Measurements from ENCODE around the gene TK2.
"Not testable (repeated sequence)": the region's sequence is repeated elsewhere in the genome, so short reads cannot be mapped to it uniquely, and the experiment has no call there.

Gene TK2

GRCh38 chr16:66572356-66572755, 22.4 kb upstream of the TK2 start:
- peak; percentile 77 for DNase-seq

GRCh38 chr16:66569827-66570405, 20.0 kb upstream of the TK2 start:
- peak; percentile 42 for DNase-seq

GRCh38 chr16:66569131-66569530, 19.2 kb upstream of the TK2 start:
- no peak for DNase-seq

- no peak for DNase-seq
Measured at GRCh38 chr16:66568355-66568754, 18.4 kb upstream of the TK2 start.

GRCh38 chr16:66567270-66567669, 17.3 kb upstream of the TK2 start:
- DNase-seq, result not testable (repeated sequence)

GRCh38 chr16:66566051-66566901, 16.4 kb upstream of the TK2 start, which contains the start of gene CMTM1:
TSS of gene CMTM1 (plus strand) at chr16:66566439. CDS start at chr16:66566514, 75 bp downstream.
- no peak for DNase-seq

- DNase-seq, result no peak
Measured at GRCh38 chr16:66563574-66564334, 13.8 kb upstream of the TK2 start.

- peak; percentile 89 for DNase-seq
Measured at GRCh38 chr16:66562986-66563385, 13.1 kb upstream of the TK2 start.

- no peak for DNase-seq
Measured at GRCh38 chr16:66562409-66562808, 12.5 kb upstream of the TK2 start.

GRCh38 chr16:66561381-66562080, 11.6 kb upstream of the TK2 start:
- DNase-seq, result no peak

- no peak for DNase-seq
Measured at GRCh38 chr16:66560107-66560506, 10.2 kb upstream of the TK2 start.

- no peak for DNase-seq
Measured at GRCh38 chr16:66554495-66554894, 4.6 kb upstream of the TK2 start.

GRCh38 chr16:66554021-66554420, 4.1 kb upstream of the TK2 start:
- no peak for DNase-seq

GRCh38 chr16:66553223-66553622, 3.3 kb upstream of the TK2 start:
- DNase-seq, result no peak

- peak; percentile 91 for DNase-seq
Measured at GRCh38 chr16:66552286-66553177, 2.6 kb upstream of the TK2 start, which contains the start of gene CKLF. TSS of gene CKLF (plus strand) at chr16:66552576. CDS start at chr16:66552716, 140 bp downstream.

GRCh38 chr16:66551788-66552285, 1.9 kb upstream of the TK2 start:
- DNase-seq, result no peak

GRCh38 chr16:66551348-66551759, 1.4 kb upstream of the TK2 start:
- peak; percentile 77 for DNase-seq

- no peak for DNase-seq
Measured at GRCh38 chr16:66548868-66549267, 1.1 kb downstream of the TK2 start.

GRCh38 chr16:66548068-66548467, 1.9 kb downstream of the TK2 start:
- no peak for DNase-seq

GRCh38 chr16:66547101-66547989, 2.6 kb downstream of the TK2 start:
- DNase-seq, result no peak

Measured in hematopoietic multipotent progenitor cell treated with erythropoietin and hydrocortisone succinate and interleukin-3 and kit ligand, for 8 days (in vitro differentiated cells).